ENCODE results near the gene RPS6KA5.

DNA sequence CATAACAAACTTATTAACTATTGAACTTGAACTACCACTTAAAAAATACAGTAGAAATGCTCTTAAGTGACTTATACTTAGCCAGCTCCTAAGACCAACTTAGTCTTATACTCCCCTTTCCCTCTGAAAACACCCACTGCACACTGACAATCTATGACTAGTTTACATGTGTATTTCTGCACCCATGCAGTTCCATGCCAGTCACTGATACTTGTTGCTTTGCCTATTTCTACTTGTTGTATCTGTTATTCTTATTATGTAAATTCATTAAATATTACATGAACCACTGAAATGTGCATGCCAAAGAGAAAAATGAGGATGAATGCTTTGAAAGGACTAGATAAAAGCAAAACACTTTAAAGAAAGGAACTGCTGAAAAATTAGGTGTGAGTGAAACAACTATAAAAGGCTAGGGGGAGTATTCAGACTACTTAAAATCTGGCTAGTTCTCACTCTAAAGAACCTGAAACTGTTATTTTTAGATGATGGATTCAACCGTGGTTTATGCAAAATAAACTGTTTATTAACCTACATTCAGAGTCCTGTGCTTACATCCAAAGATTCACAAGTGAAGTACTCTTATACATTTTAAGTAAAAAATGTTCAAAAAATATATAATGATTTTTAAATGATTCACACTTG is 74.7 kb downstream of the RPS6KA5 start:
- TF ChIP-seq POLR2A (IDR thresholded peaks at IDR 0.05; ENCODE audit: low read depth, low read length) (no peak), POLR2AphosphoS5 (IDR thresholded peaks at IDR 0.05; ENCODE audit: low read depth, low read length) (no peak), TAF1 (IDR thresholded peaks at IDR 0.05; ENCODE audit: low read depth, low read length) (no peak), SPI1 (IDR thresholded peaks at IDR 0.05; ENCODE audit: low read depth, low read length) (no peak), POU2F2 (IDR thresholded peaks at IDR 0.05; ENCODE audit: low read depth, low read length) (no peak)
